Lower lobe of right lung (tissue), 2 donors: ENCODE data around the gene CARD10. TPM values are rescaled to one million over a fixed set of nuclear protein-coding genes. Genes with fewer than 3 reads are reported as not detected.
A peak's percentile ranks its signal among the peaks of the same experiment; 100 is the strongest.

ENCODE experiments used
- ATAC-seq, 2 donors: fragments of 200-7000 bp; cut with Tn5 transposase; one replicate each; pipeline ENCODE4 v1.9.1; 2020 to 2022; ENCODE audit warnings: mild to moderate bottlenecking in 2 of 2, moderate library complexity in 2 of 2
- DNase-seq: peaks from one replicate; pipeline ENCODE4 v3.0.0-alpha.2; 2020
- H3K27ac ChIP-seq: fragments of 200-600 bp; one replicate; pipeline ENCODE4 v1.8.0; 2022
- H3K27me3 ChIP-seq: fragments of 200-600 bp; one replicate; pipeline ENCODE4 v1.8.0; 2022; ENCODE audit warnings: low read depth
- H3K36me3 ChIP-seq: fragments of 200-600 bp; one replicate; pipeline ENCODE4 v1.8.0; 2022; ENCODE audit warnings: mild to moderate bottlenecking
- H3K4me1 ChIP-seq: fragments of 200-600 bp; one replicate; pipeline ENCODE4 v1.8.0; 2022
- H3K4me3 ChIP-seq: fragments of 200-600 bp; one replicate; pipeline ENCODE4 v1.8.0; 2022; ENCODE audit warnings: mild to moderate bottlenecking
- H3K9me3 ChIP-seq: fragments of 200-600 bp; one replicate; pipeline ENCODE4 v1.8.0; 2022
- intact Hi-C: fragments of 100-400 bp; cut with DNase I; formaldehyde crosslinking; loops from one replicate; pipeline ENCODE4 v1.11.0; 2022
- total RNA-seq: library from RNA; stranded (reverse); fragmentation: NEBNext Ultra II Directional; extraction: Animal tissue kit (Norgen Biotek cat#: 25700); gene quantifications from one replicate; pipeline ENCODE4 v1.2.1, GENCODE V29; 2021
- TF ChIP-seq, protein P1 (sequence below): fragments of 200-600 bp; IDR thresholded peaks from one replicate; pipeline ENCODE4 v1.8.0; 2022; ENCODE audit warnings: antibody characterized with exemption, mild to moderate bottlenecking
- donor health status: DM: no; HTN: yes; CAD: no; lungs with severe emphysema.

The CARD10 gene
- total RNA-seq, 1 donor from 2014 or later = 14.9 TPM

DNA sequence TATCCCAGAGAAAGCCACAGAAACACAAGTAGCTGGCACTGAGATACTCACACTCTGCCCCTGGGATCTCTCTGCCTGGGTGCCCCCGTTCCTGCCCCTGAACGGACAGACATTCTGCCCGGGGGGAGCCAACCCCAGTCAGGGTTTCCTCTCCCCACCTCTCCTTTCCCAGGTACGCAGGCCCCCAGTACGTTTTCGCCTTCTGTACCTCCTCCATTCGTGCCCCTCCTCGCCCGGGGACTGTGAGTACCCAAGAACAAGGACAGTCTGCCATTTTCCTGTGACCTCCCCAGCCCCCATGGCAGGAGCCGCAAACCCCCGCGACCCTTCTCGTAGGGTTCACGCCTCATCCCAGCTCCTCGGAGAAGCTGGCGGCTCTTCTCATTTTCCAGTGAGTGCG, 62.9 kb downstream of the CARD10 start:
- DNase-seq = no peak
- intact Hi-C loops = no loop called here
- ATAC-seq = no peak
- TF ChIP-seq, protein P1, sequence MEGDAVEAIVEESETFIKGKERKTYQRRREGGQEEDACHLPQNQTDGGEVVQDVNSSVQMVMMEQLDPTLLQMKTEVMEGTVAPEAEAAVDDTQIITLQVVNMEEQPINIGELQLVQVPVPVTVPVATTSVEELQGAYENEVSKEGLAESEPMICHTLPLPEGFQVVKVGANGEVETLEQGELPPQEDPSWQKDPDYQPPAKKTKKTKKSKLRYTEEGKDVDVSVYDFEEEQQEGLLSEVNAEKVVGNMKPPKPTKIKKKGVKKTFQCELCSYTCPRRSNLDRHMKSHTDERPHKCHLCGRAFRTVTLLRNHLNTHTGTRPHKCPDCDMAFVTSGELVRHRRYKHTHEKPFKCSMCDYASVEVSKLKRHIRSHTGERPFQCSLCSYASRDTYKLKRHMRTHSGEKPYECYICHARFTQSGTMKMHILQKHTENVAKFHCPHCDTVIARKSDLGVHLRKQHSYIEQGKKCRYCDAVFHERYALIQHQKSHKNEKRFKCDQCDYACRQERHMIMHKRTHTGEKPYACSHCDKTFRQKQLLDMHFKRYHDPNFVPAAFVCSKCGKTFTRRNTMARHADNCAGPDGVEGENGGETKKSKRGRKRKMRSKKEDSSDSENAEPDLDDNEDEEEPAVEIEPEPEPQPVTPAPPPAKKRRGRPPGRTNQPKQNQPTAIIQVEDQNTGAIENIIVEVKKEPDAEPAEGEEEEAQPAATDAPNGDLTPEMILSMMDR = no peak
- no peaks in the 10 kb centered on the region for H3K27me3 ChIP-seq
- no peak overlapping the region for H3K4me3 ChIP-seq
- no peaks in the 10 kb centered on the region for H3K9me3 ChIP-seq
- H3K27ac ChIP-seq = no peak overlapping the region
- H3K4me1 ChIP-seq = peaks cover 8% of the 10 kb centered on the region
- H3K36me3 ChIP-seq = no peaks in the 10 kb centered on the region

DNA sequence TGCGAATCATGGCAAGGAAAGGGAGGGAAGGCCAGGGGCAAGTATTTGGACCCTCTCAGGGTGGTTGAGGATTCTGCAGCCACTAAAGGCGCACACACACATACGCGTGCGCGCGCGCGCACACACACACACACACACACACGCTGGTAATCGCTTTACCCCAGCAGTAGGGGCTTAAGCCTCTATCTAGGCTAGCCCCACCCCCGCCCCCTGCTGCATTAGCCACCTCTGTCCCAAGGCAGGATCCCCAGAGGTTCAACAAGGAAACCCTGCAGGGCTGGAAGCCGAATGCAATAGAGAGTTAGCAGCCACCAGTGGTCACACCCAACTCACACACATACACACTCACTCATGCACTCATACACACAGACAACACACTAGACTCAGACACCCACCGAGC, 63.3 kb downstream of the CARD10 start:
- Histone ChIP-seq H3K27ac (no peak overlapping the region), H3K4me1 (peaks cover 8% of the 10 kb centered on the region), H3K36me3 (no peaks in the 10 kb centered on the region), H3K9me3 (no peaks in the 10 kb centered on the region), H3K4me3 (no peak overlapping the region), H3K27me3 (no peaks in the 10 kb centered on the region)
- TF ChIP-seq, protein P1 = no peak
- DNase-seq = no peak
- intact Hi-C loops = no loop called here
- no peak for ATAC-seq

DNA sequence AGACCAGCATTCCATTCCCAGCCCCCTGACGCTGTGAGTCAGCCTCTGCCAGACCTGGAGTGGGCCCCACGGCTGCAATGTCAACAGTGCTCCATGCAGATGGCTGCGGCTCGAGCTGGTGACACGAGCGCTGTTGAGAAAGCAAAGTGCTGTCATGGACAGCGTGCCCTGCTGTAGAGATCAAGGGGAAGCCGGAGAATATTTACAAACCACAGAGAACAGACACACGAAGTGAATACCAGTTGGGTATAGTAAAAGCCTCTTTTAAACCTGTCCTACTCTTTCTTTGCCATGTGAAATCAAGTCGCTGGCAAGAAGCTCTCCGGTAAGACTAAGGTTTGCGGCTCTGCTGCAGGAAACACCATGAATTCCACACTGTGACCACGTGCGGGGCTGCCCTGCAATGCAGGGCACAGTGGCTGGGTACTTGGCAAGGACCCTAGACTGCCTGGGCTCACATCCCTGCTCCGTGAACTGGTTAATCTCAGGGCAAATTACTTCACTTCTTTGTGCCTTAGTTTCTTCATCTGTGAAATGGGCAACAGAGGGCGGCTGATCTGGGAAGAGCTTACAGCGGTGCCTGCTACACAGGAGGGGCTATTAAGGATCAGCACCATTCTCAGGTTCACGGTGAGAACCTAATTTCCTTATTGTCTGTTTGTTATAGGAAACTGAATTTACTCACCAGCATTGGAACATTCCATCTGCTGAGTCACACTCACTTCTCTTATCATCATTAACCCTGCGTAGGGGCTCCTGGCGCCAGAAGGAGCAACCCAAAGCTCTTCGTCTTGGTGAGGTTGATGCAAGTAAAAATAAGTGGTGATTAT, 64.1 kb downstream of the CARD10 start:
- peak; percentile 74 to 84 for ATAC-seq
- Histone ChIP-seq H3K36me3 (no peaks in the 10 kb centered on the region), H3K4me1 (peaks cover 8% of the 10 kb centered on the region), H3K9me3 (no peaks in the 10 kb centered on the region), H3K4me3 (no peak overlapping the region), H3K27me3 (no peaks in the 10 kb centered on the region), H3K27ac (no peak overlapping the region)
- intact Hi-C loops = no loop called here
- peak; percentile 59 for DNase-seq
- TF ChIP-seq, protein P1 = no peak

DNA sequence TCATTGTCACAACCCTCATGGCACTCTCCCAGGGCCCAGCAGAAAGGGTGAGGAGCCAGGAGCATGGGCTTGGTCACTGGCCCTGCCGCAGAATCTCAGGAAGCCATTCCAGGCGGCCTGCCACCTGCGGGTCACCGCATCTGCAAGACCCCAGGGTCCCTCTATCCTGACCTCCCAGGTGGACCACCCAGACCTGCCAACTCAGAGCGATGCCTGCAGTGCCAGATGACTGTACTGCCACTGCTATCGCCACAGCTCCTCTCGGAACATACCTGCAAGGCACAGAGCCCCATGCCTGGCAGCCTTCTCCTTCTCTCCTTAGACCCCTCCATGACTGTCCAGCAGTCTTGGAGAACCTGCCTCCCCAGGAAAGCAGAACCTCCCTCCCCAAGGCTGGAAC, 65.5 kb downstream of the CARD10 start:
- Histone ChIP-seq H3K27me3 (peaks cover 8% of the 10 kb centered on the region), H3K4me3 (no peak overlapping the region), H3K4me1 (peaks cover 8% of the 10 kb centered on the region), H3K36me3 (no peaks in the 10 kb centered on the region), H3K27ac (no peak overlapping the region), H3K9me3 (no peaks in the 10 kb centered on the region)
- TF ChIP-seq, protein P1 = no peak
- no peak for ATAC-seq
- intact Hi-C loops = no loop called here
- no peak for DNase-seq

DNA sequence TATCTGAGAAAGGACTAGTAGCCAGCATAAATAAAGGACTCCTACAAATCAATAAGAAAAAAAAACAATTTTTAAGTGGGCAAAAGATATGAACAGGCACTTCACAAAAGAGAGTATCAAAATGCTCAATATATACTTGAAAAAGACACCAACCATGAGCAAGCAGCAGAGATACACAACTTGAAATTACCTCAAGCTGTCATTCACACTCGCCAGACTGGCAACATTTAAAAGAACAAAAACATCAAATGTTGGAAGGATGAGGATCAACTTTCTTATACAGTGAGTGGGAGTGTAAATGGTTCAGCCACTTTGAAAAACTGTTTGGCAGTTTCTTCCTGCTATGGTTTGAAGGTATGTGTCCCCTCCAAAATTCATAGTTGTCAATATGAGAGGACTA, 68.0 kb downstream of the CARD10 start:
- intact Hi-C loops = no loop called here
- H3K27ac ChIP-seq = no peak overlapping the region
- no peaks in the 10 kb centered on the region for H3K9me3 ChIP-seq
- ATAC-seq (no peak), DNase-seq (no peak)
- H3K4me3 ChIP-seq = no peak overlapping the region
- H3K36me3 ChIP-seq = no peaks in the 10 kb centered on the region
- H3K27me3 ChIP-seq = peaks cover 20% of the 10 kb centered on the region
- H3K4me1 ChIP-seq = peaks cover 8% of the 10 kb centered on the region
- TF ChIP-seq, protein P1 = no peak
